ENCODE measurements around the gene ZNF277. TPM values are rescaled to one million over a fixed set of nuclear protein-coding genes. Genes with fewer than 3 reads are reported as not detected.

Gene ZNF277
- polyA plus RNA-seq, 1 donor (not counting 4 experiments of a cell fraction or from before 2014, with no cell fraction given), result 20.2 TPM

DNA sequence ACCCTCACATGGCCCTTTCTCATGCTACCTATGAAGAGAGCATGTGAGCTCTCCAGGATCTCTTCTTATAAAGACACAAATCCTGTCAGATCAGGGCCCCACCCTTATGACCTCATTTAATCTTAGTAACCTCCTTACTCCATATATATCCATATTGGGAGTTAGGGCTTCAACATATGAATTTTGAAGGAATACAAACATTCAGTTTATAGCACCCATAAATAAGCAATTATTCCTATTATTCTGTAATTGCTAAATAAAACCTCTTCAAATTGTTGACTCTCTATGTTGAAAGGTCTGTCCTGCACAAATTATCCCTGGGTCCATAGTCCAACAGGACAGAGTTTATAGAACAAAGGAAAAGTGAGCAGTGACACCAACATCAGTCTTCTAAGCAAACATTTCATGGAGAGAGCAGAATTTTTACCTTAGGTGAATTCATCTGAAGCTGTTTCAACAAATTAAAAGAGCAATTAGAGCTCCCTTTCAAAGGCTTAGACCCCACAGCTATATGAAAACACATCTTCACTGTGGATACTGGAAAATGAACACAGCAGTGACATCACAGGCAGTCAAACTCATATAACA, 12.5 kb upstream of the ZNF277 start:
- TF ChIP-seq EZH2 (IDR thresholded peaks at IDR 0.05; ENCODE audit: low read length), result no peak
- TF ChIP-seq, protein P1, sequence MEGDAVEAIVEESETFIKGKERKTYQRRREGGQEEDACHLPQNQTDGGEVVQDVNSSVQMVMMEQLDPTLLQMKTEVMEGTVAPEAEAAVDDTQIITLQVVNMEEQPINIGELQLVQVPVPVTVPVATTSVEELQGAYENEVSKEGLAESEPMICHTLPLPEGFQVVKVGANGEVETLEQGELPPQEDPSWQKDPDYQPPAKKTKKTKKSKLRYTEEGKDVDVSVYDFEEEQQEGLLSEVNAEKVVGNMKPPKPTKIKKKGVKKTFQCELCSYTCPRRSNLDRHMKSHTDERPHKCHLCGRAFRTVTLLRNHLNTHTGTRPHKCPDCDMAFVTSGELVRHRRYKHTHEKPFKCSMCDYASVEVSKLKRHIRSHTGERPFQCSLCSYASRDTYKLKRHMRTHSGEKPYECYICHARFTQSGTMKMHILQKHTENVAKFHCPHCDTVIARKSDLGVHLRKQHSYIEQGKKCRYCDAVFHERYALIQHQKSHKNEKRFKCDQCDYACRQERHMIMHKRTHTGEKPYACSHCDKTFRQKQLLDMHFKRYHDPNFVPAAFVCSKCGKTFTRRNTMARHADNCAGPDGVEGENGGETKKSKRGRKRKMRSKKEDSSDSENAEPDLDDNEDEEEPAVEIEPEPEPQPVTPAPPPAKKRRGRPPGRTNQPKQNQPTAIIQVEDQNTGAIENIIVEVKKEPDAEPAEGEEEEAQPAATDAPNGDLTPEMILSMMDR (optimal IDR thresholded peaks at IDR 0.05 in 1 of 3, IDR thresholded peaks at IDR 0.05 in 1 of 3, conservative IDR thresholded peaks at IDR 0.05 in 1 of 3; ENCODE audit: extremely low read depth in 1 of 3, insufficient read depth in 2 of 3, low read length in 3 of 3), result no peak
- no peak for DNase-seq (ENCODE audit: low read depth, low spot score)
- Histone ChIP-seq H3K4me1 (ENCODE audit: control insufficient read depth, extremely low read depth, insufficient read depth, low read length) (peaks cover 25% of the 10 kb centered on the region), H3K9me1 (ENCODE audit: control insufficient read depth, extremely low read depth, insufficient read depth, low read length) (no peaks in the 10 kb centered on the region), H4K20me1 (ENCODE audit: control insufficient read depth, extremely low read depth, insufficient read depth, low read length) (no peaks in the 10 kb centered on the region), H3K9me3 (ENCODE audit: control insufficient read depth, low read depth, low read length) (no peaks in the 10 kb centered on the region), H3K27ac (ENCODE audit: control insufficient read depth, insufficient read depth, low read length) (no peak overlapping the region), H3K4me3 (ENCODE audit: control insufficient read depth in 2 of 3, extremely low read depth in 1 of 3, insufficient read depth in 2 of 3, low read depth in 1 of 3, low read length in 3 of 3) (no peak overlapping the region), H3K79me2 (ENCODE audit: control insufficient read depth, insufficient read depth, low read length) (peaks cover 78% of the 10 kb centered on the region), H3K27me3 (ENCODE audit: control insufficient read depth, extremely low read depth, insufficient read depth, low read length) (no peaks in the 10 kb centered on the region), H3K4me2 (ENCODE audit: control insufficient read depth, extremely low read depth, insufficient read depth, low read depth, low read length) (no peak overlapping the region), H2AFZ (ENCODE audit: control insufficient read depth, low read length) (no peak overlapping the region), H3K36me3 (ENCODE audit: control insufficient read depth in 2 of 2, extremely low read depth in 1 of 2, insufficient read depth in 2 of 2, low read length in 2 of 2) (no peaks in the 10 kb centered on the region), H3K9ac (ENCODE audit: control insufficient read depth, extremely low read depth, insufficient read depth, low read length) (no peak overlapping the region)
- no peak for FAIRE-seq
- dilution Hi-C loops (cut with MboI; ENCODE audit: extremely low pct_ligation_motif_present, low sequenced_read_pairs), result no loop called here

DNA sequence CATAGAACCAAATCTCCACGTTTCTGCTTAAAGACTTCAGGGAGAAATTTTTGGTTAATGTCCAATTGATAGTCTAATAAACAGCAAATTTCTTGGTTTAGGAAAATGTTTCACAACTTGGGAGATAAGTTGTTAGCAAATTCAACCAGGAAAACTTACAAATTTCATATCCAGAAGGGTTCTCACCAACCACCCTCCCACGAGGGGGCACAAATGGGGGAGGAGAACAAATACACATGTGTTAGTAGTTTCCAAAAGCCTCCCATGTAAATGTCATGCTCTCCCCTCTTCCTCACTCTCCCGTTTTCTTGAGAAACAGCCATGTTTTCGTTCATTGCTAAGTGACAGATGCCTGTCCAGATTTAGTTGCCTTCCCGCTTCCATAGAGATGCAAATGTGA, 10.8 kb upstream of the ZNF277 start:
- H3K9me3 ChIP-seq (ENCODE audit: control insufficient read depth, low read depth, low read length), result no peaks in the 10 kb centered on the region
- no peak overlapping the region for H2AFZ ChIP-seq (ENCODE audit: control insufficient read depth, low read length)
- dilution Hi-C loops (cut with MboI; ENCODE audit: extremely low pct_ligation_motif_present, low sequenced_read_pairs), result no loop called here
- no peaks in the 10 kb centered on the region for H3K27me3 ChIP-seq (ENCODE audit: control insufficient read depth, extremely low read depth, insufficient read depth, low read length)
- no peak overlapping the region for H3K9ac ChIP-seq (ENCODE audit: control insufficient read depth, extremely low read depth, insufficient read depth, low read length)
- H3K36me3 ChIP-seq (ENCODE audit: control insufficient read depth in 2 of 2, extremely low read depth in 1 of 2, insufficient read depth in 2 of 2, low read length in 2 of 2), result no peaks in the 10 kb centered on the region
- no peaks in the 10 kb centered on the region for H3K9me1 ChIP-seq (ENCODE audit: control insufficient read depth, extremely low read depth, insufficient read depth, low read length)
- peak; percentile 17 for FAIRE-seq
- no peak overlapping the region for H3K27ac ChIP-seq (ENCODE audit: control insufficient read depth, insufficient read depth, low read length)
- no peak overlapping the region for H3K4me3 ChIP-seq (ENCODE audit: control insufficient read depth in 2 of 3, extremely low read depth in 1 of 3, insufficient read depth in 2 of 3, low read depth in 1 of 3, low read length in 3 of 3)
- H4K20me1 ChIP-seq (ENCODE audit: control insufficient read depth, extremely low read depth, insufficient read depth, low read length), result no peaks in the 10 kb centered on the region
- H3K4me2 ChIP-seq (ENCODE audit: control insufficient read depth, extremely low read depth, insufficient read depth, low read depth, low read length), result no peak overlapping the region
- DNase-seq (ENCODE audit: low read depth, low spot score), result no peak
- peaks cover 78% of the 10 kb centered on the region for H3K79me2 ChIP-seq (ENCODE audit: control insufficient read depth, insufficient read depth, low read length)
- peaks cover 33% of the 10 kb centered on the region for H3K4me1 ChIP-seq (ENCODE audit: control insufficient read depth, extremely low read depth, insufficient read depth, low read length)
- TF ChIP-seq, protein P1 (optimal IDR thresholded peaks at IDR 0.05 in 1 of 3, IDR thresholded peaks at IDR 0.05 in 1 of 3, conservative IDR thresholded peaks at IDR 0.05 in 1 of 3; ENCODE audit: extremely low read depth in 1 of 3, insufficient read depth in 2 of 3, low read length in 3 of 3), result no peak
- no peak for TF ChIP-seq EZH2 (IDR thresholded peaks at IDR 0.05; ENCODE audit: low read length)
